Epithelial cell of esophagus (primary cell): Measurements from ENCODE around the gene MRPL21.

ENCODE experiments used
- DNase-seq: peaks from one replicate; pipeline ENCODE4 v3.0.0; 2010; ENCODE audit warnings: low read depth
- H3K4me3 ChIP-seq: 2 replicates; pipeline ENCODE4 v1.5.1; 2011; ENCODE audit warnings: mild to moderate bottlenecking, low read length, control low read depth
- CTCF ChIP-seq: IDR thresholded peaks from 2 replicates; pipeline ENCODE4 v1.5.1; 2011; ENCODE audit warnings: low read depth, mild to moderate bottlenecking, low read length, control low read depth, inconsistent platforms; ENCODE audit not compliant: insufficient read depth; ENCODE audit errors: missing control alignments

The MRPL21 gene

GRCh38 chr11:68844801-68845200 lies 58.8 kb downstream of the MRPL21 start:
- no peak for DNase-seq
- TF ChIP-seq CTCF = no peak
- H3K4me3 ChIP-seq = no peak overlapping the region

GRCh38 chr11:68844376-68844775 lies 59.3 kb downstream of the MRPL21 start:
- TF ChIP-seq CTCF = no peak
- no peak for DNase-seq
- H3K4me3 ChIP-seq = no peak overlapping the region

DNA sequence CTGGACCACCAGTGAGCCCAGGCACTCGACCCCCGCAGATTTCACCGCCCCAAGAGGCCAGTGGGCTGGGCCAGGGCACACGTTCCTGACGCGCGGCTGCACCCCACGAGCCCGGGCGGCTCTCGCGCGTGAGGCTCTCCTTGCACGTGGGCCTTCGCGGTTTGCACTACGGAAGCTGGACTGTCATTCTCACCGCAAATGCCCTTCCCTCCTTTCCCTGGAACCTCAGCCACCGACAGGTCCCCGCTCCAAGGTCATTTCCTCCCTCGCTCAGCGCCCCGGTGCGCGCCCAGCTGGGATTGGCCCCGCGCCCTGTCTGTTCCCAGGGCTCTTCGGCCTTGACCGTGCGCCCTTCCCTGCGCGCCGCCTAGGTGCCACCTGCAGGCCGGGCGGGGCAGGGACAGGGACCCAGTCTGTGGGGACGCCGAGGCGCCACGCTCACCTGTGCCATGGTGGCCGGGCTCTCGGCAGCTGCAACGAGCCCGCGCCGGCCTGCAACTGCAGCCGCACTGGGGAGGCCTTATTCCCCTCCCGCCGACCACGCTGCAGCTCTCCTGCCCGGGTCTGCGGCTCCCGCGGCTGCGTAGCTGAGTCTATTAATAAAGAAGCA lies 59.8 kb downstream of the MRPL21 start:
- peak; percentile 73 for DNase-seq
- peak overlapping the region; percentile 32 for H3K4me3 ChIP-seq
- TF ChIP-seq CTCF = peak; percentile 40

DNA sequence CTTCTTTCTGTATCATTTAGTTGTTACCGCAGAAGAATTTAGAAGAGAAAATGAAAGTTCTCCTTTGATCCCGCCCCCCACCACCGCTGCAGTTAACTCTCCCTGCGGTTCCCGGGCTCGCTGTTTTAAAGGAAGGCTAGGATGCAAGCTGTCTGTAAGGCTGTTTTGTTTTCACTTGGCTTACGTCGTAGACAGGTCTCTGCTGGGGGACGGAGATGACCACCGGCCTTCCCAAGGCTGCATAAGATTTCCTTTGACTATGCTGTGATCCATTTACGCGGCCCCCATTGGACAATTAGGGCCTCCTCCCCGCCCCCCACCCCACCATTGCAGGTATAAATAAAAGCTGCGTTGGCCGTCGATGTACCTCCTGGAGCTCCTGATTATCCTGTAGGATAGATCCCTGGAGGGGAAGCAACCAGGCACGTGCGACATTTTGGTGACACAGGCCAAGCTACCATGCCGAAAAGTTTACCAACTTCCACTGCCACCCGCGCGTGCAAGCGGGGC lies 60.5 kb downstream of the MRPL21 start:
- no peak for DNase-seq
- no peak overlapping the region for H3K4me3 ChIP-seq

GRCh38 chr11:68842427-68843051 lies 61.1 kb downstream of the MRPL21 start:
- no peak overlapping the region for H3K4me3 ChIP-seq
- no peak for DNase-seq
- no peak for TF ChIP-seq CTCF

More for the DNA sequence above, 60.5 kb downstream of the MRPL21 start:
- no peak for TF ChIP-seq CTCF

DNA sequence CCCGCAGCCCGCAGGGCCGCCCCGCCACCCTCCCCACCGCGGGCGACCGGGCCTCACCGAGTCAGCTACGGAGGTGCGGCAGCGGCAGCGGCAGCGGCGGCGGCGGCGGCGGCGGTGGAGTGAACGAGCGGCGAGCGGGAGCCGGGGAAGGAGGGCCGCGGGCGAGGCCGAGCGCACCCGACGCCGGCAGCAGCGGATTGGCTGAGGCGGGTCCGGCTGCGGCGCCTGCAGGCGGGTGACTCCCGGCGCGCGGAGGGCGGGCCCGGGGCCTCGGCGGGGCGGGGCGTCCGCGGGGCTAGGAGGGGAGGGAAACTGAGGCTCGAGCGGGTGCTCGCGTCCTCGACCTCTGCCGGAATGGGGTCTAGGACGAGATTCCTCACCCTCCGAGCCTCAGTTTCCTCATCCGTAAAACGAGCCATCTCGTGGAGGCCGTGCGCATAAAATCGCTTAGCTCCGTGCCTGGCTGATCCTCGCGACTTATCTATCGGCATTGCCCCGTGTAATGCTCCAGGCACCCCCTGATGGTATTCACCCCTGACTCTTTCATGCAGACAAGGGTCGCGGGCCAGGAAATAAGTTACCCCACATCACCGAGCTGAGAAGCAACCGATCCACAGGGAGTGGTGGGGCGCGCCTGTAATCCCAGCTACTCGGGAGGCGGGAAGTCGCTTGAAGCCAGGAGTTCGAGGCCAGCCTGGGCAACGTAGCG lies 61.8 kb downstream of the MRPL21 start, which contains the start of gene CPT1A:
Gene CPT1A (minus strand): TSS at position 199 of the 709 bp plus-strand sequence. CDS start 26,442 bp downstream, outside the sequence.
- no peak for TF ChIP-seq CTCF
- peak within 1 kb of the TSS; percentile 63 for H3K4me3 ChIP-seq
- peak; percentile 79 for DNase-seq
